Hematopoietic multipotent progenitor cell (in vitro differentiated cells): ENCODE results near the gene SON. TPM values are rescaled to one million over a fixed set of nuclear protein-coding genes. Genes with fewer than 3 reads are reported as not detected.

Experiments used
- total RNA-seq: library from RNA; depleted of rRNA; stranded (reverse); fragments of >200 nt; gene quantifications from one replicate; pipeline ENCODE4 v1.2.3, GENCODE V29; 2012

Gene SON
- total RNA-seq, 1 donor: 282 TPM

Other genes with a start within 250 kb of the SON start
- gene IFNAR1, start 218.1 kb upstream of the SON start, total RNA-seq: 4.6 TPM
- 31.8 TPM for gene IFNGR2, start 139.6 kb upstream of the SON start, total RNA-seq
- gene TMEM50B, start 63.1 kb upstream of the SON start, total RNA-seq: 11.6 TPM
- gene DNAJC28, start 51.3 kb upstream of the SON start, total RNA-seq: 0.54 TPM
- gene GART, start 921 bp upstream of the SON start, total RNA-seq: 37.7 TPM
- 5.4 TPM for gene DONSON, start 45.6 kb downstream of the SON start, total RNA-seq
- gene CRYZL1, start 98.7 kb downstream of the SON start, total RNA-seq: 13.5 TPM
- 3.5 TPM for gene ITSN1, start 99.5 kb downstream of the SON start, total RNA-seq